ES-I3 (cell line): ENCODE measurements around the gene MYLK4.

Experiments used
- H3K36me3 ChIP-seq: 2 replicates; pipeline ENCODE4 v1.6.1; 2013; ENCODE audit warnings: mild to moderate bottlenecking, low read length, control low read depth, moderate library complexity; ENCODE audit not compliant: insufficient read depth
- H3K4me1 ChIP-seq: 2 replicates; pipeline ENCODE4 v1.6.1; 2013; ENCODE audit warnings: mild to moderate bottlenecking, control low read depth, low read length; ENCODE audit not compliant: insufficient read depth
- H3K9ac ChIP-seq: 2 replicates; pipeline ENCODE4 v1.6.1; 2013; ENCODE audit warnings: low read depth, mild to moderate bottlenecking, low read length, moderate library complexity
- H3K9me3 ChIP-seq: 2 replicates; pipeline ENCODE4 v1.6.1; 2013; ENCODE audit warnings: mild to moderate bottlenecking, low read length, moderate library complexity; ENCODE audit not compliant: control insufficient read depth, insufficient read depth

MYLK4 gene

DNA sequence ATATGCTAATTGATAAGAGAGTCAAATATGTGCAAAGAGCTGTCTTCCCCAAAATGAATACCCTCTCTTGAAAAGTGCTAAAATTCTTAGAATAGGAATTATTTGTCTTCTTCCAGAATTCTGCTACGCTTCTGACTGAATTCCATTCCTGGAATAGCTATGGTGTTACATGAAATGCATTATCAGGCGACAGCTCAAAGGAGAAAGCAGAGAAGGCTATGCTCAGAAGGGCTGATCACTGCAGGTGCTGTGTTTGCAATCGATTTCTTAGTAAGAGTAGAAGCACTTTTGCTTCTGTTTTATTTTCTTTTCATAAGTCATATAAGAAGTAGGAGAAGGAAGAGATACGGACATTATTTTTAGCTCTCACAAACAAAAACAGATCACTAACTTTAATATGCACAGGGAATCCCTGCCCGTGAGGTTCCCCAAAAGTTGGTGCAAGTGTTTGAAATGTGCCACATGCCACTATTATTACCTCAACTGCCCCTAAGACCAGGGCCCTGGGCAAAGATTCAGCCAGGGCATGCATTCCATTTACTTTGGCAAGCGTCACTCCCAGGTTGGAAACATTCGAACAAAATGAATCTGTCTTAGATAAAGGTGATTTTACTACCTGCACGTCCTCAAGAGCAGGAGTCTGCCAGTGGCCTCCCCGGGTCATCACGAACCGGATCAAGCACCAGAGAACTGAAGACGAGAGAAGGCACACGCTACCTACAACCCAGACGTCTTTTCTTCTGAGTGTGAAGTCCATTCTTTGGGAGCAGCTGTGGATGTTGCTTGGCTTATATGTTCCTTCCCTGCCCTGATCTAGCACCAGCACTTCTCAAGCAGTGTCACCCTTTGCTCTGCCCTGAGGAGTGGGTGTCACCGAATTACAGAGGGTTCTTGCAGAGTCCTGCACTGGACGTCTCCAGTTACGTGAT, 7.2 kb downstream of the MYLK4 start:
- Histone ChIP-seq H3K36me3 (no peaks in the 10 kb centered on the region), H3K4me1 (no peaks in the 10 kb centered on the region), H3K9me3 (no peaks in the 10 kb centered on the region), H3K9ac (no peak overlapping the region)

DNA sequence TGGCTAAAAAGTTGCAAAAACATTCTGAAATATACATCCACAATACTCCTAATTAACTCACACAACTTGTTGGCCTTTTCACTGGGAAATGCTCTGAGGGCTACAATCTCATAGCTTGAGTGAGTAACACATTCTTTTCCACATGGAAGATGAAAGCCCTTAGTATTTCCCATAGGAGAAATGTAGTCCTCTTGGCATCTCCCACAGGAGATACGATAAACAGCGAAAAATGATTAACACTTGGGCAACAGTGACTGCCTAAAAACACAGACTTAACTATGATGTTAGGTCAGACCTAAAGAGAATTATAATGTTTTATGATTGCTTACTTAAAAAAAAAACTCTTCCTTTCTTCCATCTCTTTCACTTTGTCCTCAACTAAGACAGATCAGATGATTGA, 9.0 kb downstream of the MYLK4 start:
- H3K9me3 ChIP-seq: no peaks in the 10 kb centered on the region
- H3K4me1 ChIP-seq: no peaks in the 10 kb centered on the region
- H3K36me3 ChIP-seq: no peaks in the 10 kb centered on the region
- no peak overlapping the region for H3K9ac ChIP-seq

DNA sequence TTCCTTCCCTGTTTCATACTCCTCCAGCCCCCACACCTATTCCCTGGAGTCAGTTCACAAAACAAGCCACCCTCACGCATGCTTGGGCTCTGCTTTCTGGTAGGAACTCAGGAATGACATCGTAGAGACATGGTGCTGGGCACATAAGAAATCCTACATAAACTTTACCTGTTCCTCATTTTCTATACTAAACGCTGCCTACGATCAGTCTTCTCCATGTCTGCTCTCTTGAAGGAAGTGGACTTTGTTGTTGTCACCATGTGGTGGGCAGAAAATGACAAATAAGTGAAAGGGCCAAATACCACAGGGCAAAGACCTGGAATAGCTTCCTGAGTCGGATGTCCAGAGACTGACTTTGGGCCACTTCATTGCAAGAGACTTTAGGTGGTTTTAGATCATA, 10.1 kb downstream of the MYLK4 start:
- H3K36me3 ChIP-seq: no peaks in the 10 kb centered on the region
- no peak overlapping the region for H3K9ac ChIP-seq
- H3K4me1 ChIP-seq: peaks cover 5% of the 10 kb centered on the region
- no peaks in the 10 kb centered on the region for H3K9me3 ChIP-seq

DNA sequence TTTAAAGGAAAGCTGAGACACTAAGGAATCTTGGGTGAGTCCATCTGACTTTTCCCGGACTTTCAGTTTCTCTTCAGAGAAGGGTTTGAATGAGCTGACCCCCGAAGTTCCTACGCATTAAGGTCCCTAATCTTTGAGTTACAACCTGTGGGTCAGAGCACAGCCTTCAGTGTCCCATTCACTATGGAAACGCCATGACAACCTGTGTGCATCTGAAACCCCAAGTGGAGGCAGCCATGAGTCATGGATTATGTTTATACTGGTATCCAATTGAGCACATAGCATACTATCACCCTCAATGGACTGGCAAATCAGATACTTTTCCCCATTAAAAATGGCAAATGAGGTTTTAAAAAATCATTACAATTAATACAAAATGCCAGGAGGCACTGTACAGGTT, 11.4 kb downstream of the MYLK4 start:
- Histone ChIP-seq H3K9ac (no peak overlapping the region), H3K36me3 (no peaks in the 10 kb centered on the region), H3K4me1 (peaks cover 16% of the 10 kb centered on the region), H3K9me3 (no peaks in the 10 kb centered on the region)

DNA sequence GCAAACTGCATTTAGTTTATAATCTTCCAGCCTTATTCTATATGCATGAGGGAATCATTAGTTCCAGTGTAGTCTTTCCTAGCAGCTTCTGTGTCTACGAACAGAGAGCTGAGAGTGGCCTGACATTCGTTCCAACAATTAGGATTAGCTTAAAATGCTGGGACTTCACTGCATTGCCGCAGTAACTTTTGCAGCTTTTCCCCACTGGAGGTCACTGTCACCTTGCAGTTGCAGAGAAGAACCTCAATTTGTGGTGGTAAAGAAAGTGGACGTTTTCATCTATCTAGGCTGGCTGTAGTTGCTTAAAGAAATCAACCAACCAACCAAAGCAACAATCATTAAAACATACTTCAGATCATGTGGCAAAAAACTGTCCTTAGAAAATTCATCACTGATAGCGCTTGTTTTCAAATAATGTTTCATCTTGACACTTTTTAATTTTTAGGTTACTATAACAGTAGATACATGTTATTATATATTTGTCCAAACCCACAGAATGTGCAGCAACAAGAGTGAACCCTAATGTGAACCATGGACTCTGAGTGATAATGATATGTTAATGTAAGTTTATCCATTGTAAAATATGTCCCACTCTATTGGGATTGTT, 12.2 kb downstream of the MYLK4 start:
- H3K9me3 ChIP-seq: no peaks in the 10 kb centered on the region
- no peak overlapping the region for H3K9ac ChIP-seq
- peaks cover 24% of the 10 kb centered on the region for H3K4me1 ChIP-seq
- no peaks in the 10 kb centered on the region for H3K36me3 ChIP-seq

DNA sequence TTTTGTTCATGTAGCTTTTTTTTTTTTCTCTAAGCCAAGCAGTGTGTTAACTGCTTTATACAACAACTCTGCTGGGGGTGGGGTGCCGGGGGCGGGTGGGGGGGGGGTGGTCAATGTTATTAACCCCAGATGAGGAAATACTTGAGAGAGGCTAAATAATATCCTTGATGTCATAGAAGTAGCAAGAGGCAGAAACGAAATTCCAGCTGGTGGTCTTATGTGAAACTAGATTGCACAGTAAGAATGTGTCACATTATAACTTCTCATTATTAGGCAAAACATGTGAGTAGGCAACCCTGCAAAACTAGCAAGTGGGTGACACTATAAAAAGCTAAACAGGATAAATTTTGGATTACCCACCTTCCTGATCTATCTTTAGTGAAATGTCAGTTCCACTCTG, 12.8 kb downstream of the MYLK4 start:
- no peak overlapping the region for H3K9ac ChIP-seq
- peaks cover 24% of the 10 kb centered on the region for H3K4me1 ChIP-seq
- no peaks in the 10 kb centered on the region for H3K9me3 ChIP-seq

DNA sequence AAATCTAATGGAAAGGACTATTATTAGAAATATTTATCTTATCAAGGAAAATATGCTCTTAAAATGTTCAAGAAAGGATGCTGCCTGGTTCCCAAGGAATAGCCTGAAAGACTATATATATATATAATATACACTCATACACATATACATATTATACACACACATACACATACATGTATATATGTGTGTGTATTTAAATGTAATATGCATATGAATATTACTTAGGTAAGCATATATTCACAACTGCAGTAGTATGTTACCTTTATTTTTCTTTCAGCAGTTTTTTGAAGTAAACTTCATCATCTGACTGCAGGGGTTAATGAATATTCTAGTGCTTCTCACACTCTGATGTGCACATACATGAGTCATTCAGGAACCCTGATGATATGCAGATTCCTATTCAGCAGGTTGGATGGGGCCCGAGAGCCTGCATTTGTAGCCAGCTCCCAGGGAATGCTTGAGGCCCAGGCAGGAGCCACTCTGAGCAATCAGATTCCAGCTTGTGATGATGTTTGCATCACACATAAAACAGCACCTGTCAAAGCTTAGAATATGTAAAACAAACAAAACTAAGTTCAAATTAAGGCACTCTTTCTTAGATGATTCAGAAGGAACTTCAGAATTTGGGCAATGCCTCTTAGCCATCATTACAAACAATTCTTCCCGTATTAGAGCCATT, 16.1 kb downstream of the MYLK4 start:
- peaks cover 39% of the 10 kb centered on the region for H3K4me1 ChIP-seq
- no peaks in the 10 kb centered on the region for H3K9me3 ChIP-seq
- no peak overlapping the region for H3K9ac ChIP-seq
- no peaks in the 10 kb centered on the region for H3K36me3 ChIP-seq

More for the DNA sequence above, 12.8 kb downstream of the MYLK4 start:
- H3K36me3 ChIP-seq: no peaks in the 10 kb centered on the region

DNA sequence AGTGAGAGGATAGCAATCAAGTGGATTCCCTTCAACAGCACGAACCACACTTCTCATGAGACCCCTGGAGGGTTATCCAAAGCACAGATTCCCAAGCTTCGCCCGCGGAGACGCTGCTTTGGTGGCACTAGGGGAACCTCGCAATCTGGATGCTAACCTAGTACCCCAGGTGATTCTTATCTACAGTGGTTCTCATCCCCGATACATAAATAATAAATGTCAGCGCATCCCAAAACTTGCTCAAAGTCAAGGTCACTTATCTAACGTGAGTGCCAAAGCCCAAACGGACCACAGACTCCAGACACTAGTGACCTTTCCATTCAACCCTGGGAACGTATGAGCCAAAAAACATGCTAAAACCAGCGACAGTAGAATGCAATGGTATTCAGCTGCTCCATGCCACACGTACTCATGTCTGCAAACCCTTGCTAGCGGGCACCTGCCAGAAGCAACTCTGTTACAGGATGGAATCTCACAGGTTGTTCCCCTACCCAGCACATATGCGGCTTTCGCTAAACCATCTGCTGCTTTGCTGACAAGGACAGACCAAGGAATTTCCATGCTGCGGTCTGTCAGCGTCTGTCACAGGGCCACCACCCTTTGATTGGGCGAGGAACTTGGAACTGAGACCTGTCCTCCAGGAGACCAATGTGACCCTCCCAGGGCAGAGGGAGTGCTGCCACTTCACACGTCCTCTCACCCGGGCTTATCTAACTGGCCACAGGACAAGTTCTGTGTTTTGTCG, 16.8 kb downstream of the MYLK4 start:
- Histone ChIP-seq H3K9me3 (no peaks in the 10 kb centered on the region), H3K36me3 (no peaks in the 10 kb centered on the region), H3K4me1 (peaks cover 39% of the 10 kb centered on the region), H3K9ac (no peak overlapping the region)

DNA sequence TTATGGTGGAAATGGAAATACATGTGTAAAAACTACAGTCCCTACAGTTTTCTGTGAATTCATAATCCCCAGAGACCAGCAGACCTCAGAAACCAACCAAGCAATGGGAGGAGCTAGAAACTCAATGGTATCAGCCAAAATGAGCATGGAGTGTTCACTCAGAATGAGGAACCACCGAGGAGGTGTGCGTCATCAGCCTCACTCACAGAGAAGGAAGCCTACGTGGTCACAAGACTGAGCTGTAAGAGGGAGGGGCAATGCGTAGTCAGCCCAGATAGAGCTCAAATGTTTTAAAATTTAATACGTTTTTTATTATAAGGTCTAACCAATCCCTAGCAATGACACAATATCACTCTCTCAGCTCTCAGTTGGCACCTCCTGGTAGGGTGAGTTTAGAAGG, 17.4 kb downstream of the MYLK4 start:
- no peak overlapping the region for H3K9ac ChIP-seq
- H3K4me1 ChIP-seq: peaks cover 39% of the 10 kb centered on the region
- no peaks in the 10 kb centered on the region for H3K9me3 ChIP-seq
- H3K36me3 ChIP-seq: no peaks in the 10 kb centered on the region

DNA sequence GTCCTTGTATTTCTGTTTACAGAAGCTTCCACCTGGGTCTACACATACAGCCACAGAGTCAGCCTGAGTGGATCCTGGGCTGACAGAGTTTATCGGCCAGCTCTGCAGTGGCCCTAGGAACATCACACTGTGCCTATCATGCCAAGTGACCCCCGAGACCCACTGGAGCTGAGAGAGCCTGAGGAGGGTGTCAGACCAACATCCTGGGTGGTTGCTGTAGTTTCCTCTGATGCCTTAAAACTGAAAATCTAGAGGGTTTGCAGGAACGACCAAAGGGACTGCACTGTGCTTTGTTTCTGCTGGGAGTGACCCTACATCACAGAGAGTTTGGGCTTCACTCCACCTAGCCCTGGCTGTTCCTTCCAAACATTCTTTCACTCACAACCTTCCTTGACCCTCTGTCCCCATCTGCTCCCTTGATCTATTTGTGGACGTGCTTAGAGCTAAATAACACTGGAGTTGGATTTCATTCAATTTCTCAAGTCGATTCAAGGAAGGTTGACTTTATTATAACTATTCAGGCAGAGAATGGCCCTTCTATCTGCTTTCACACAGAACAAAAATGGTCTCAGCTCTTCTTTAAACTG, 18.1 kb downstream of the MYLK4 start:
- Histone ChIP-seq H3K4me1 (peaks cover 39% of the 10 kb centered on the region), H3K9ac (no peak overlapping the region), H3K36me3 (no peaks in the 10 kb centered on the region), H3K9me3 (no peaks in the 10 kb centered on the region)

- H3K36me3 ChIP-seq: no peaks in the 10 kb centered on the region
- peaks cover 39% of the 10 kb centered on the region for H3K4me1 ChIP-seq
- no peak overlapping the region for H3K9ac ChIP-seq
- no peaks in the 10 kb centered on the region for H3K9me3 ChIP-seq
Observed at GRCh38 chr6:2731281-2731909, 19.3 kb downstream of the MYLK4 start.

DNA sequence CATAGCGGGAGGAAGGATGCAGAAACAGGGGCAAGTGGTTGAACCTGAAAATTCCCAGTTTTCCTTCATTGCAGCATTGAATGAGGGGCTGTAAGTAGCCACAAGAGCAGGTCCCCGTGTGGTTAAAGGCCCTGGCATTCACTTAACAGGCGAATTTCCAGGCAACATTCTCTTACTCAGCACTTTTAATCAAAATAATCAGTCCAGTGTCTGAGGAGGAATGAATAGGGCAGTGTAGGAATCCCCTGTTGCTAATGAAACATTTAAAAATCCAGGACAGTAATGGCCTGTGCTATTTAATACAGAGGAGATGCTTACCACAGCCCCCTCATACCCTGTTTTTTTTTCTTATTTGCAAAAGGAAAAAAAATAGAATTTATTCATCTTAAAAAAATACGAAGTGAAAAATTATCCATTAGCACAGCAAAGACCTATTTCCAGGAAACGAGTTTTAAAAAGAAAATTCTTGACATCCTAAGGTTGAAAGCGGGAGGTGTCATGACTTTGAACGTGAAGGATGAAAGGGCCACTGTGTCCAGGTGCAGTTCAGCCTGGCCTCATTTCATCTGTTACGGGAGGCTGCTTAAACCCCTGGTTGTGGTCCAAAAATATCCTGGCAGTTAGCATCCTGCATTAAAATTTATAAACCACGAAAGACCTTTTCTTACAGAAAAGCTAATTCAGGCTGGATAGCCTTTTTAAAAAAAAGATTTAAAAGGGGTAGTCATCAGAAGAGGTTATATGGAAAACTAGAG, 20.2 kb downstream of the MYLK4 start:
- no peak overlapping the region for H3K9ac ChIP-seq
- no peaks in the 10 kb centered on the region for H3K9me3 ChIP-seq
- H3K4me1 ChIP-seq: peaks cover 36% of the 10 kb centered on the region
- H3K36me3 ChIP-seq: no peaks in the 10 kb centered on the region

GRCh38 chr6:2729921-2730320, 20.8 kb downstream of the MYLK4 start:
- Histone ChIP-seq H3K9ac (no peak overlapping the region), H3K36me3 (no peaks in the 10 kb centered on the region), H3K4me1 (peaks cover 30% of the 10 kb centered on the region), H3K9me3 (no peaks in the 10 kb centered on the region)
